Measurements from ENCODE around the gene SPCS3. TPM values are rescaled to one million over a fixed set of nuclear protein-coding genes. Genes with fewer than 3 reads are reported as not detected.

SPCS3 gene
- total RNA-seq, 1 donor from 2014 or later, result 128 TPM

GRCh38 chr4:176287546-176287945, 32.2 kb upstream of the SPCS3 start:
- Histone ChIP-seq H3K27me3 (no peaks in the 10 kb centered on the region), H3K4me1 (peaks cover 3% of the 10 kb centered on the region), H3K79me2 (ENCODE audit: low read depth) (no peaks in the 10 kb centered on the region), H2AFZ (replicated peaks) (no peak overlapping the region), H3F3A (ENCODE audit: low read depth) (no peaks in the 10 kb centered on the region), H3K4me3 (no peak overlapping the region), H4K20me1 (ENCODE audit: low read depth) (no peaks in the 10 kb centered on the region), H3K36me3 (no peaks in the 10 kb centered on the region), H3K9me3 (ENCODE audit: low read depth) (no peaks in the 10 kb centered on the region), H3K4me2 (no peak overlapping the region), H3K9ac (no peak overlapping the region), H3K27ac (no peak overlapping the region)
- Mint-ChIP-seq H3K27ac (no peak overlapping the region), H3K4me1 (no peaks in the 10 kb centered on the region), H3K27me3 (ENCODE audit: insufficient read depth, low read depth) (peaks cover 2% of the 10 kb centered on the region), H3K36me3 (no peaks in the 10 kb centered on the region), H3K9me3 (peaks cover 1% of the 10 kb centered on the region), H3K4me3 (no peak overlapping the region)
- DNase-seq (ENCODE audit: low spot score), result no peak
- TF ChIP-seq, protein P1, sequence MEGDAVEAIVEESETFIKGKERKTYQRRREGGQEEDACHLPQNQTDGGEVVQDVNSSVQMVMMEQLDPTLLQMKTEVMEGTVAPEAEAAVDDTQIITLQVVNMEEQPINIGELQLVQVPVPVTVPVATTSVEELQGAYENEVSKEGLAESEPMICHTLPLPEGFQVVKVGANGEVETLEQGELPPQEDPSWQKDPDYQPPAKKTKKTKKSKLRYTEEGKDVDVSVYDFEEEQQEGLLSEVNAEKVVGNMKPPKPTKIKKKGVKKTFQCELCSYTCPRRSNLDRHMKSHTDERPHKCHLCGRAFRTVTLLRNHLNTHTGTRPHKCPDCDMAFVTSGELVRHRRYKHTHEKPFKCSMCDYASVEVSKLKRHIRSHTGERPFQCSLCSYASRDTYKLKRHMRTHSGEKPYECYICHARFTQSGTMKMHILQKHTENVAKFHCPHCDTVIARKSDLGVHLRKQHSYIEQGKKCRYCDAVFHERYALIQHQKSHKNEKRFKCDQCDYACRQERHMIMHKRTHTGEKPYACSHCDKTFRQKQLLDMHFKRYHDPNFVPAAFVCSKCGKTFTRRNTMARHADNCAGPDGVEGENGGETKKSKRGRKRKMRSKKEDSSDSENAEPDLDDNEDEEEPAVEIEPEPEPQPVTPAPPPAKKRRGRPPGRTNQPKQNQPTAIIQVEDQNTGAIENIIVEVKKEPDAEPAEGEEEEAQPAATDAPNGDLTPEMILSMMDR (IDR thresholded peaks at IDR 0.05), result no peak
- TF ChIP-seq EZH2phosphoT487 (IDR thresholded peaks at IDR 0.05) (no peak), EZH2 (IDR thresholded peaks at IDR 0.05) (no peak)

- no peaks in the 10 kb centered on the region for H3K36me3 Mint-ChIP-seq
- H3K27me3 ChIP-seq, result no peaks in the 10 kb centered on the region
- H3K4me1 ChIP-seq, result peaks cover 3% of the 10 kb centered on the region
- no peaks in the 10 kb centered on the region for H4K20me1 ChIP-seq (ENCODE audit: low read depth)
- no peak overlapping the region for H3K27ac ChIP-seq
- no peak for DNase-seq (ENCODE audit: low spot score)
- no peak overlapping the region for H3K4me3 ChIP-seq
- no peak overlapping the region for H3K9ac ChIP-seq
- H3K9me3 ChIP-seq (ENCODE audit: low read depth), result no peaks in the 10 kb centered on the region
- H3K4me3 Mint-ChIP-seq, result no peak overlapping the region
- peak overlapping the region; percentile 63 for H2AFZ ChIP-seq (replicated peaks)
- peak overlapping the region; percentile 35 for H3K27ac Mint-ChIP-seq
- no peak overlapping the region for H3K4me2 ChIP-seq
- no peaks in the 10 kb centered on the region for H3K36me3 ChIP-seq
- H3K9me3 Mint-ChIP-seq, result no peaks in the 10 kb centered on the region
- no peaks in the 10 kb centered on the region for H3K79me2 ChIP-seq (ENCODE audit: low read depth)
- no peaks in the 10 kb centered on the region for H3K4me1 Mint-ChIP-seq
- H3K27me3 Mint-ChIP-seq (ENCODE audit: insufficient read depth, low read depth), result peaks cover 2% of the 10 kb centered on the region
- H3F3A ChIP-seq (ENCODE audit: low read depth), result no peaks in the 10 kb centered on the region
- TF ChIP-seq EZH2phosphoT487 (IDR thresholded peaks at IDR 0.05) (no peak), EZH2 (IDR thresholded peaks at IDR 0.05) (no peak)
- TF ChIP-seq, protein P1 (IDR thresholded peaks at IDR 0.05), result no peak
Measured at GRCh38 chr4:176288020-176288419, 31.7 kb upstream of the SPCS3 start.

DNA sequence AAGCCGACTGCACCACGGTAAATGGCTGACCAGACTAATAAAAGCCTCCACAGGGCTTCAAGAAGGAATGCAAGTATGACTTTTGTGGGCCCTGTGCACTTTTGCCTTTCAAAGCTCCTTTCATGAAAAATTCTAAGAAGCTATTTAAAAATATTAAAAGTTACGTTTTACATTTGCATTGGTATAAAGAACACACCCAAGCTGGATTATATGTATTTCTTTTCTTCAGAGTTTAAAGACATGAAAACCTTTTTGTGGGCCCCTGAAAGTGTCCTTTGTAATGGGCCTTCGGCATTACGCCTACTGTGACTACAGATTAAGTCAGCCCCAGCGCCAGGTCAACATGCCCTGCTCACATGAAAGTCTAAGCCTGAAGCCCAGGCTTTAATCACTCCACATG, 30.2 kb upstream of the SPCS3 start:
- H3K9me3 Mint-ChIP-seq, result no peaks in the 10 kb centered on the region
- H4K20me1 ChIP-seq (ENCODE audit: low read depth), result no peaks in the 10 kb centered on the region
- peaks cover 3% of the 10 kb centered on the region for H3K4me1 ChIP-seq
- no peaks in the 10 kb centered on the region for H3K79me2 ChIP-seq (ENCODE audit: low read depth)
- no peaks in the 10 kb centered on the region for H3K9me3 ChIP-seq (ENCODE audit: low read depth)
- no peak for TF ChIP-seq EZH2phosphoT487 (IDR thresholded peaks at IDR 0.05)
- no peak for TF ChIP-seq EZH2 (IDR thresholded peaks at IDR 0.05)
- TF ChIP-seq, protein P1 (IDR thresholded peaks at IDR 0.05), result no peak
- no peaks in the 10 kb centered on the region for H3F3A ChIP-seq (ENCODE audit: low read depth)
- no peak overlapping the region for H3K27ac ChIP-seq
- no peak overlapping the region for H3K4me3 Mint-ChIP-seq
- peaks cover 2% of the 10 kb centered on the region for H3K27me3 Mint-ChIP-seq (ENCODE audit: insufficient read depth, low read depth)
- no peak overlapping the region for H3K4me3 ChIP-seq
- H3K27ac Mint-ChIP-seq, result no peak overlapping the region
- DNase-seq (ENCODE audit: low spot score), result no peak
- H3K4me1 Mint-ChIP-seq, result no peaks in the 10 kb centered on the region
- no peak overlapping the region for H3K9ac ChIP-seq
- H3K4me2 ChIP-seq, result no peak overlapping the region
- H2AFZ ChIP-seq (replicated peaks), result no peak overlapping the region
- H3K36me3 ChIP-seq, result no peaks in the 10 kb centered on the region
- no peaks in the 10 kb centered on the region for H3K36me3 Mint-ChIP-seq
- H3K27me3 ChIP-seq, result no peaks in the 10 kb centered on the region
